Fibroblast of the conjunctiva (primary cell): ENCODE data around the gene MMP15.
"Not testable (repeated sequence)": the region's sequence is repeated elsewhere in the genome, so short reads cannot be mapped to it uniquely, and the experiment has no call there.

Experiments used
- DNase-seq: peaks from one replicate; pipeline ENCODE4 v3.0.0-alpha.2; 2010; ENCODE audit warnings: low read depth

MMP15 gene

DNA sequence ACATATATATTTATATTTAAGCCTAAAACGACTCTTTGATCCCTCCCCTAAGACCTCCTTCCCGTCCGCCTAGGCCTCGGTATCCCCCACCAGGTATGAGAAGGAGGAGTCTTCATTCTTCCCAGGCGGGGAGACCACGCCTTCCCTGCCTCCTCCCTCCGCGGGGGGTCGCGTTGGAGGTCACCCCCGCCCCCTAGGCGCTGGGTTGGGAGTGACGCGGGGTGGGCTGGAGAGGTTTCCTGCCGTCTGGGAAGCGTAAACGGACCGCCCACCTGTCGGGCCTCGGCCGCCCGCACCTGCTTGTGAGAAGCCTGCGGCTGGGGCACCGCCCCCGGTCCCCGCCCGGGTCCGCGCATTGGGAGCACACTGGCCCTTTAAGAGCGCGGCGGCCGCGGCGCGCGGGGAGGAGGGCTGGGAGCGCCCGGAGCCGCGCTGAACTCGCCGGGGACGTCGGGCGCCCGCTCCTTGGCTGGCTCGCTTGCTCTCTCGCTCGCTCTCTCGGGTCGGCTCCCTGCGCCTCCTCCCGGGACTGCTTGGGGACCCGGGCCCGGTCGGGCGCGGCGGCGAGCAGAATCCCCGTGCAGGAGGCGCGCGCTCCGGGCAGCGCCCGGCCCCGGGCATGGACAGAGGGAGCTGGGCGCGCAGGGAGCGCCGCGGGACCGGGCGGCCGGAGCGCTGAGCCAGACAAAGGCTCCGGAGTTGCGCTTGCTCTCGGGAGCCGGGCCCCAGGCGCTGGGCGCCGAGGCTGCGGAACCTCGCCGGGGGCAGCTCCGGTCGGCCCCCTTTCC lies at the start of gene MMP15:
TSS of gene MMP15 (plus strand) at position 404 of the 788 bp plus-strand sequence. CDS start 597 bp downstream, outside the sequence.
- no peak for DNase-seq

DNA sequence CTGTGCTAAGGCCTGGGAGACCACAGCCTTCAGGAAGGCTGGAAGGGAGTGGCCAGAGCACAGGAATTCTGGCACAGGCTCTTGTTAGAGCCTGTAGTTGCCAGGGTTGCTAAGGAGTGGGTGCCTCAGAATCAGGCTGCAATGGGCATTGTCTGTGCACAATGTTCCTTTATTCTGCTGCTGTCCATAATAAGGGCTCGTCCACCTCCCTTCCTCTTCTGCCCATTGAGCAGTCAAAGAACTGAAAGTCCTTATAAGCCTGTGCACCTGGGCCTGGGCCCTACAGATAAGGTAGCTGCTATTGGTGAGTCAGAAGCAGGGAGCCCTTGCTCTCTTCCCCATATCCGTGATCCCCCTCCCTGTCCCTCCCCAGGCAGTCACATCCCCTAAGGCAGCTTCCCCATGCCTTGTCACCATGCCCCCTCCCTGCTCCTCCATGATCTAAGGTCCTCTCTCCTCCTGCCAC lies 49.2 kb upstream of the MMP15 start:
- no peak for DNase-seq

DNA sequence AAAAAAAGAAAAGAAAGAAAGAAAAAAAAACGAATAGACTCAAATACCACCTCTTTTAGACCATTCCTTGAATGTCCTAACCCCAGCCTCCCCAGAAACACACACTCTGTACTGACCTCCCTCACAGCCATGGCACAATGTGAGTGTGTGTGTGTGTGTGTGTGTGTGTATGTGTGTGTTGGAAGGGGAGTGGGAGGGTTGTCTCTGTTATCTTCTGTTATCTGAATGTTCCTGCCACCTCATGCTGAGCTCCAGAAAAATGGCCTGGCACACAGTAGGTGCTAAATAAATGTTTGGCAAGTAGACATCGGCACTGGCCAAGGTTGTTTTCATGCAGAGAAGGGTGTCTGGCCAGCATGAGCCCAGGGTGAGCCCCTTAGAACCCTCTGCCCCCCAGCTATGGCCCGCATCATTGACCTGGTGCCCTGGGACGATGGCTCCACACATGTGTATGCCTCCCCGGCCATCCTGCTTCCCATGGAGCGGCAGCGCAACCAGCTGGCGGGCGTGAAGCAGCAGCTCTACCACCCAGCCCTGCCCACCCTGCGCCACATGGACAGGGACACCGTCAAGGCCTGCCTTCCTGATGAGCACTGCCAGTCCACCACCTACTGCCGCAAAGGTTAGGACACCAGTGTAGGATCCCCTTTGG lies 48.0 kb upstream of the MMP15 start:
- no peak for DNase-seq

DNA sequence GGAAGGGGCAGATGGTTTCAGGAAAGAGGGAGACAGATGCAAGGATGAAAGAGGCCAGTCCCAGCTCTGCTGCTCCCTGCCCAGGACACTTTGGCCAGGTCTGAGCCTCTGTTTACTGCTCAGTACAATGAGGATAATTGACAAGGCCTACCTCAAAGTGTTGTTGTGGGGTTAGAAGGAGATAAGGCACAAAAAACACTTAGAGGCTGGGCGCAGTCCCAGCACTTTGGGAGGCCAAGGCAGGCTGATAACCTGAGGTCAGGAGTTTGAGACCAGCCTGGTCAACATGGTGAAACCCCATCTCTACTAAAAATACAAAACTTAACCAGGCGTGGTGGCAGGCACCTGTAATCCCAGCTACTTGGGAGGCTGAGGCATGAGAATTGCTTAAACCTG lies 47.5 kb upstream of the MMP15 start:
- not testable (repeated sequence) for DNase-seq

DNA sequence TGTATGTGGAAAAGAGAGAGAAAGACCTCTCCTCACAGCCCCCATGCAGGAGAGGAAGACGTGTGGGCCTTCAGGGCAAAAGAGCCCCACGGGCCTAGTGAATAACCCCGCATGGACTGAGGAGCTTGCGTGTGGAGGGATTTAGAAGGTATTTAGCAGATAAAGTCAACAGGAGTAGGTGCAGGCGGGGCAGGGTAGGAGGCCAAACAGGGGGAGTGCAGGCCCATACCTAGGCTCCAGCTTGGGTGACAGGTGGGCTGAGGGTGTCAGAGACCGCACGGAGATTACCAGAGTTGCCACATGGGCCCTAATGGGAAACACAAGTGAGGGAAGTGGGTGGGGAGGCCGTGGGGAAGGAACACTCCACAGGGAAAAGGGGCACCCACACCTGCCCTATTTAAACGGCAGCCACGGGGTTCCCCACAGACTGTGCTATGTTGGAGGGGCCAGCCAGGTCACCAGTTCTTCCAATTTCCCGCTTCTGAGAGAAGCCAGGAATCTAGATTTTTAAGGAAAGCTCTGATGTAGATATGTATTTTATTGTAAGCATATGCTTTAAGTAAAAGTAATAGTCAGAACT lies 46.5 kb upstream of the MMP15 start:
- no peak for DNase-seq

DNA sequence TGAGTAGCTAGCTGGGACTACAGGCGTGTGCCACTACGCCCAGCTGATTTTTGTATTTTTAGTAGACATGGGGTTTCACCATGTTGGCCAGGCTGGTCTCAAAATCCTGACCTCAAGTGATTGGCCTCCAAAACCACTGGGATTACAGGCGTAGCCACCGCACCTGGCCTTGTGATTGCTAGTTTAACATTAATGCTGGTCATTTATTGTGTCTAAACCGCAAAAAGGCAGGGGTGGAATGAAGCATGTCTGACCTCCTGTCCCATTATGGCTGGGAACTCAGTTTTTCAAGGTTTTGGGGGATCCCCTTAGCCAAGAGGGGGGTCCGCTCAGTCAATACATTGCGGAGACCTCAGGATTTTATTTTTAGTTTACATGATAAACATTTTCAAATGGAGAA lies 43.9 kb upstream of the MMP15 start:
- DNase-seq, result no peak

DNA sequence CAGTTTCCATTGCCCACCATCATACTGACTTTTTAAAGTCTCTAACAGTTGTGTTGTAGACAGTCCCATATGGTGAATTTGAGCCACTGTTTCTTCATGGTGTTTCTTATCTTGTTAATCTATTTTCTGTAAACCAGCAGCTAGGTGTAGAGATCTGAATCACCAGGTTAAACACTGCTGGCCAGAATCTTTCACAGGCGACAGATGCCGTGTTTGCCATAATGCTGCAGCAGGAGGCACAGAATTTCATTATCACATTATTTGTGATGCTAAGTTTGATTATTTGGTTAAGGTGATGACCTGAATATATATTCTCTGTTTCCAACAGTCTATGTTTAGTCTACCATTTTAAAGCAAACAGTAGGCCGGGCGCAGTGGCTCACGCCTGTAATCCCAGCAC lies 43.2 kb upstream of the MMP15 start:
- no peak for DNase-seq

DNA sequence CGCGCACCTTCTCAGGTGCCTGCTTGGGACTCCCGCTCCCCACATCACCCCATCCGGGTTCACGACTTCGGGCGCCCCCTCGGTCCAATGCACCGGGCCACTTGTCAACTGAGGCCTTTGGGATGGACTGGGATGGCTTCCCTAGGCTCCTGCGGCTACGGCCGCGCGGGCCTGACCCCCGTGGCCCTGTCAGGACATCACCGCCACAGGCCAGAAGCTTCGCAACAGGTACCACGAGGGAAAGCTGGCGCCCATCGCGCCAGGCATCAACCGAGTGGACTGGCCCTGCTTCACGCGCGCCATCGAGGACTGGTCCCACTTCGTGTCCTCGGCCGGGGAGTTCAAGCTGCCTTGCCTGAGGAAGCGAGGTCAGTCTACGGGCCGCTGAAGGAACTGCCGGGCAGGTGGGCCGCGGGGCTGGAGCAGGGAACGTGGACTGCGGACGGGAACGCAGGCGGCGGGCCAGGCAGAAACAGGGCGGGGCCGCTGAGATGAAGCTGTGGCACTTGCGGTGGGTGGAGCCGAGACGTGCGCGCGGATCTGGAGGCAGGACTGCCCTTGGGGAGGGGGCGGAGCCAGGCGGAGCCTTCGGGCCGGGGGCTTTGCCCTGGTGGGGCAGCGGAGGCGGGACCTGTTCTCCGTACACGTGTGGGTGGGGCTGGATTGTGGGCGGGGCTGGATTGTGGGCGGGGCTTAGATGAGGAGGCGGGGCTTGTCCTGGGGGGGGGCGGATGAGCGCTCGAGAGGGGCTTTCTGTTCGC lies 40.9 kb upstream of the MMP15 start:
- DNase-seq, result peak; percentile 59

DNA sequence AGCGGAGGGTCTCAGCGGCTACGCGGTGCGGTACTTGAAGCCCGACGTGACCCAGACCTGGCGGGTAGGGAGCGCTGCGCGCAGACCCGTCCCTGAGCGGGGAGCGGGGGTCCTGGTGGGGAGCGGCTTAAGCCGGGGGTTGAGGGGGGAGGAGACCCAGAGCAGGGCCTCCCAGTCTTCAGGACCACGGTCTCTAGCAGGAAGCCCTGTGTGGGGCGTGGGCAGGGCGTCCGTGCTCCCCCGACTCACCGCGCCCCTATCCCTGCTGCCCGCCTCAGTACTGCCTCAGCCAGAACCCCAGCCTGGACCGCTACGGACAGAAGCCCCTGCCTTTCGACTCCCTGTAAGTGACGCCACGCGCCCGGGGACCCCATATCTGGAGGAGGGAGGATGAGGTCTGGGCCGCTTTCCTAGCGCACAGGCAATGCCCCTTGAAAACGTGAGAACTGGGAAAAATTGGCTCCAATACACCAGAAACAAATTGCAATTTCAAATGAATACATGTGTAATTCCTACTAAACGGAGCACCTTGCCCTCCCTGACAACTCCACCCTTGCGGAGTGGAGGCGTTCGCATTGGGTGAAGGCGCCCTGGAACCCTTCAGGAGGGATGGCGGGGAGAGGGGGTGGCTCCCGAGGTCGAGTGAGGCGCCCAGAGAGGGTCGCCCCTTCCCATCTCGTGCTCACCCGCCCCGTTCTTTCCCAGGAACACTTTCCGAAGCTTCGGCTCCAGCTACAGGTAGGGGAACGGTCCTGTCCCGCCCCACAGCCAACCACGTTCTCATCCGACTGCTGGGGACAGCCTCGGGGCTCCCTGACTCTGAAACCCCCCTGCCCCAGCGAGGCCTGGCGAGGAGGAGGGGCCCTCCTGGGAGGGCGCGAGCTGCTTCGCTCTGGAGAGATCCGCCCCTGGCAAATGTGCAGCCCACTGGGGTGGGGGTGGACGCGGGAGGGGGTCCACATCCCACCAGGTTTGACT lies 40.1 kb upstream of the MMP15 start:
- no peak for DNase-seq

DNA sequence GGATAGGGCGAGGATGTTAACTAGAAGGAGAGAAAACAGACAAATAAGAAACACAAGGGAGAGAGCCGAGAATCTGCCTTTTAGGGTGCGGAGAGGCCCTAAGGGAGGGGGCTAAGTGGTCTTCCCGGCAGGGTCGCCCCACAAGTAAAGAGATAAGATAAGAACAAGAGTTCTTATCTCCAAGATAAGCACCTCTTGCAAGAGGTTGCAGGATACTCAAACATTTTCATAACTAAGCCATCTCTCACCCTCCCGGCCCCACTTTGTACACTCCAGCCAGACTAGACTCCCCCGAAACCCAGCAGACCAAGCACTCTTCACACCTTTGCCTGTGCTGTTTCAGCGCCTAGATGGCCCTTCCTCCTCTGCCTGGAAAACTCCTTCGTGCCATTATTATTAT lies 39.4 kb upstream of the MMP15 start:
- no peak for DNase-seq

DNA sequence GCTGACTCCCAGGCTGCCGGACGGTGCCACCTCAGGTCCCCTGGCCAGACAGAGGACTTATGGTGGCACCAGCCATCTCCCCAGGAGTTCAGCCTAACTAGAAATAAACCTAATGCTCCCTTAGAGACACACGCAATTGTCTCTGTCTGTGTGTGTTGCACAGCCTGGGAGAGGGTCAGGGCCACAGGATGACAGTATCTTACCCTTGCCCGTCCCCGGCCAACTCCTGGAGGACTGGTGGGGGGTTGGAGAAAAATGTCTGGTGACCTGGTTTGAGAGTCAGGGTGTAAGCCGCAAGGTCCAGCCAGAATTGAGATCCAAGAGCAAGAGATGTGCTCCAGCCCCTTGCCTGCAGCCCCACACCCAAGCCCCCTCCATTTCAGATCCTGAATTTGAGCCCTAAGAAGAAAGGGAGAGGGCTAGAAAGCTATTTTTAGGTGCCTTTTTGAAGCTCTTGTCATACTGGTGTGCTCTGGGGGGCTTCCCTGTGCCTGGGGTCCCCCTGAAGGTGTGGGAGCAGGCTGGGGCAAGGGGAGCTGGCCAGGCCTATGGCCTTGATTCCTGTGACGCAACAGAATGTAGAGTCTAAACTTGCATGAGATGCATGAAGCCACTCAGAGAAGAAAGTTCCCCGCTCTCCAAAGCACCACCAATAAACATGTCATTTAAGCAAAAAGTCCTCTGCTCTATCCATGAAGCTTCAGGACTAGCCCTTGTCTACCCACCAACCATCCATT lies 37.9 kb upstream of the MMP15 start:
- DNase-seq, result no peak

DNA sequence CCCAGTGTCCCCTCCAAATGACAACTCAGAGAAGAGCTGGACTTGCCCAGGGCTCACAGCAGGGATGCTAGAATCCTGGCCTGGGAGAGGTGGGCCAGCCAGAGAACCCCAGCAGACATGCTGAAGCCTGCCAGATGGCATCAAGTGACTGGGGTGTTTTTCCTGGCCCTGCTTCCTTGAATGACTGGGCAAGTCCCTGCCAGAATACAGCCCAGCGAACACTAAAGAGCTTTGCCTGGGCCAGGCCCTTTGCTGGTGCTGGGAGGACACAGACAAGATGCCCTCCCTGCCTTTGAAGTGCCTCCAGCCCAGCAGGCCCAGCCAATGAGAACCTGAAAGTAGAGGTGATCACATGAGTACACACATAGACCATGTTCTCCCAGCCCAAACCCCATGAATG lies 36.6 kb upstream of the MMP15 start:
- DNase-seq, result no peak

DNA sequence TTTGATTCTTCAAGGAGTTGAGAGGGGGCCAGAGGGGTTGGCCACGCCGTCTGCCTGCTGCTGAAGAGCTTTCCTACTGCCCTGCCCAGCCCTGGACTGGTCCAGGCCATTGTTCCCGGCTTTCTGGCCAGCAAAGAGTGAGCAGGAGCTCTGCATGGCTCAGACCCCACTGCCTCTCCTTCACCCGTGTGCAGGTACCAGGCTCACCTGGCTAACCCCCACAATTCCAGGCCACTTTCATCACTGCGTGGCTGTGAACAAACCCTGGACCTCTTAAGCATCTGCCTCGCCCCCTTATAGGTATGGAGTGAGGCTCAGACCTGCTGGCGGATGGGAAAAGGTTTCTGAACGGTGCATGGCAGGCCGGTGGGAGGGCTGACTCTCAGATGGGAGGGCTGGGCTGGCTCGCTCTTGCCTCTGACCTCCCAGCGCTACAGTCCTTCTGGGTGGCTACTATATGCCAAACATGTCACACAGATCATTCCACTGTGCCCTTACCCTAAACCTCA lies 33.9 kb upstream of the MMP15 start:
- no peak for DNase-seq

DNA sequence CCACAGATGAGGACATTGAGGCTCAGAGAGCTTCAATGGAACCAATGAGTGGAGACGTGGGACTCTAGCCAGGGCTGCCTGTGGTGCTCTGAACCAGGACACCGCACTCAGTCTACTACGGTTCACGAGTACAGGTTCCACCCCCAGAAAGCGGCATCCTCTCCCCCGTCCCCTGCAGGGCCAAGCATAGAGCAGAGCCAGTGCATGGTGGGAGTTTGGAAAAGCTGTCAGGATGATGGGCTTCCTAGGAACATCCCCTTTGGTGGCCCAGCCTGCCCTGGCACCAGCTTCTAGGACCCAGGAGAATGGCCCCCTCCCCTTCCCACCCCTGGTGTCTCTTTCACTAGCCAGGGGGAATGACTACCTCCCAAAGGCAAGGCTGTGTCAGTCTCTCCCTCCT lies 33.5 kb upstream of the MMP15 start:
- no peak for DNase-seq

DNA sequence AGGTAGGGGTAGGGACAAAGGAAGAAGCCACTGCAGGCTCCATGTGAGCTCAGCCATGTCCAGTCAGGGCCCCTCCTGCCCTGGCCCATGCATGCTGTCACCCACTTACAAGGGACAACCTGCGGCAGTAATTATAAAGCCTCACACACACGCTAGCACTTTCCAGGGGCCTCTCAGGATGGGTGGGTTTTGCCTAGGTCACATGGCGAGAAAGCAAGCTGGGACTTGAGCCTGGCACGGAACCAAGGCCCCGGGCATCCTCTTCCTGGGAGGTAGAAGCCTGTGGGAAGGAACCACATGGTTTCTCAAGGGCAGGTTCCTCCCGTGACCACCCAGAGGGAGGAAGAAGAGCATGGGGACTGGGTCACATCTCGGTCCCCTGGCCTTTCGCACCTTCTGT lies 32.1 kb upstream of the MMP15 start:
- no peak for DNase-seq

DNA sequence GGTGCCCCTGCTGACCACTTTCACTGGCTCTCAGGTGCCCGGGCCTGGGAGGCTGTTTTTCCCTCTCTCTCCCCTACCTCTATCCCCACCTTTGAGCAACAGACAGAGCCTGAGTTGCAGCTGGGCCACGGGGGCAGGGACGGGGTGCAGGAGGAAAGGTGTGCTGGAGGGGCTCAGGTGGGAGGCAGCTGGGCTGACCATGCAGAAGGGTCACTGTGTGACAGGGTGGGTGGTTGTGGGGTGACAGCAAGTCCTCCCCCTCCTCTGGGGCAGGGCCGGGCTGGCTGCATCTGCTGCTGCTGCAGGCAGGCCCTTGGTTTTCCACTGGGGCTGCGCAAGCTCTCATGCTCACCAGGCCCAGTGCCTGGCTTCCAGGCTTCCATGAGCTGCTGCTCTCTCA lies 31.7 kb upstream of the MMP15 start:
- no peak for DNase-seq

DNA sequence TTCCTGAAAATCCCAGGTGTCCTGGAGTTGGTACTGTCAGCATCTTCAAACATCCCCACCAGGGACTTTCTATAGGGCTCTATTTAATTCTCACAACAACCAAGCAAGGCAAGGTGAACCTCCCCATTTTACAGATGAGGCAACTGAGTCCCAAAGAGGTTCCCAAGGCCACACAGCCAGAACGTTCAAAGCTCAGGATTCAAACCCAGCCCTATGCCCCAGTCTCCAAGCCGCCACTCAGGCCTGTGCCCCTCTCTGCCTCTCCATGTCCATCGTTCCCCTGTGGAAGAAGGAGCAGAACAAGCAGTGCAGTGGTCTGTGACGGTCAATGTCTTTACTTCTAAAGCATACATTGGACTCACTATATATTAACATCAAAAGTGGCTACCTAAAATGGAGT lies 31.2 kb upstream of the MMP15 start:
- no peak for DNase-seq

DNA sequence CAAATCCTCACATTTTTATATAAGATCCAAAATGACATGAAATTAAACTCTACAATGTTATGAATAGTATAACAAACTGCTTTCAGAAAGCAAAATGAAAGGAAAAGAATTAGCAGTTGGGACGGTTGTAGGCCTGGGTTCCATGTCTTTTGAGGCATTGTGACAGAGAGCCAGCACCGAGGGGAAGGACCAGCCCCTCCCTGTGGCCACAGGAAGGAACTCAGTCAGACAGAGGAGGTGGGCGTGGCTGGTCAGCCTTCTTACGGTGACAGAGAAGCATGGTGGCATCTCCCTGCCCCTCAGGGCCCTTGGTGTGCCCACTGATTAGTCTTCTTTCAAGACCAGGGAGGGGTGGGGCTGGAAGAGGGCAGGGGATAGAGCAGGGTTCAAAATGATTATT lies 30.8 kb upstream of the MMP15 start:
- DNase-seq, result no peak

DNA sequence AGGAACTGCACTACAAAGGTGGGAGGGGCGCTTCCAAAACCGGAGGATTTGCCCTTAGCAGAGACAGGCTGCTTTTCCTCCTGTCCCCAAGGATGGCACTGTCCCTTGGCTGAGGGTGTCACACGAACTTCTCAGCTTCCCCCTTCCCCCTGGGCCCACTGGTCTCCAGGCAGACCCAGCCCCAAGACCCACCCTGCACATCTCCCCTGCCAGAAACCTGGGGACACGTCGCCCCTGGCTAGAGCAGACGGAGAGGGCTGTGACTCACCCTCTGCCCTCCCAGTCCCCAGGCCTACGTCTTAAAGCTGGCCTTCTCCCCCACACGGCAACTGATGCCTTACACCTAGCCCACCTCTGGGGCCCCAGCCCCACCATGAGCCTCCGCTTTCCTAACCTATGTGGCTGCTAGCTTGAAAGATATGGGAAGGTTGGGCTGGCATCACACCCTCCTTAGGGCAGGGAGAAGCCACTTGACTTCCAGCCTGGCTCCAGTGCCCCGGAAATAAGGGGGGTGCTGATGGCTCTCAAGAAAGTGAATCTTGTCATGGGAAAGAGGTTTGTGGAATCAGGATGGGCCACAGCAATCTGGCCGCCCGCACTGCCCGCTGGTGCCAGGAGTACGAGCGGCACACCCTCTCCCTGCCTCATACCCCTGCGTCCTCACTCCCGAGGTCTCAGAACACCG lies 29.7 kb upstream of the MMP15 start:
- DNase-seq, result no peak
